Esophagus squamous epithelium (tissue), 4 donors: ENCODE measurements around the gene FHIP1A.

Source experiments
- CTCF ChIP-seq, 6 experiments: fragments of 450-650 bp in 4 of 6; fragments of 200-600 bp in 2 of 6; sonication (generic) in 2 of 6; IDR thresholded peaks; one replicate each; pipeline ENCODE4 v1.5.1; 2016 to 2019; ENCODE audit warnings: antibody characterized with exemption in 6 of 6, mild to moderate bottlenecking in 4 of 6, moderate library complexity in 4 of 6
- POLR2A ChIP-seq, 4 donors: fragments of 450-650 bp; IDR thresholded peaks; one replicate each; pipeline ENCODE4 v1.6.1; 2017; ENCODE audit warnings: antibody characterized with exemption in 4 of 4, mild to moderate bottlenecking in 4 of 4, moderate library complexity in 3 of 4

- TF ChIP-seq CTCF (IDR thresholded peaks at IDR 0.05) = no peak
- no peak for TF ChIP-seq POLR2A (IDR thresholded peaks at IDR 0.05)
Measured at GRCh38 chr4:151417164-151417571, 8.2 kb downstream of the FHIP1A start.
